Measurements from ENCODE around the gene CD300H. TPM values are rescaled to one million over a fixed set of nuclear protein-coding genes. Genes with fewer than 3 reads are reported as not detected.
"Not testable (repeated sequence)": the region's sequence is repeated elsewhere in the genome, so short reads cannot be mapped to it uniquely, and the experiment has no call there.

Gene CD300H
- total RNA-seq, 1 donor from 2014 or later = not detected

GRCh38 chr17:74584292-74585060 is 17.2 kb upstream of the CD300H start:
- no peak for DNase-seq (ENCODE audit: low read depth in 2 of 2)

- DNase-seq (ENCODE audit: low read depth in 2 of 2) = no peak
These were observed 15.3 kb upstream of the CD300H start for GRCh38 chr17:74582633-74583032.

GRCh38 chr17:74579900-74580299 is 12.6 kb upstream of the CD300H start:
- DNase-seq (ENCODE audit: low read depth in 2 of 2) = no peak

GRCh38 chr17:74578979-74579378 is 11.7 kb upstream of the CD300H start:
- DNase-seq (ENCODE audit: low read depth in 2 of 2) = no peak

GRCh38 chr17:74574489-74575142 is 7.3 kb upstream of the CD300H start:
- DNase-seq (ENCODE audit: low read depth in 2 of 2) = no peak

- not testable (repeated sequence) for DNase-seq (ENCODE audit: low read depth in 2 of 2)
These were observed 6.3 kb upstream of the CD300H start for GRCh38 chr17:74573635-74574034.

GRCh38 chr17:74573169-74573568 is 5.9 kb upstream of the CD300H start:
- no peak for DNase-seq (ENCODE audit: low read depth in 2 of 2)

GRCh38 chr17:74571621-74572270 is 4.4 kb upstream of the CD300H start:
- DNase-seq (ENCODE audit: low read depth in 2 of 2) = no peak

- DNase-seq (ENCODE audit: low read depth in 2 of 2) = peak in 1 of 2 donors; percentile 8
These were observed 2.0 kb upstream of the CD300H start for GRCh38 chr17:74569020-74570003.

- DNase-seq (ENCODE audit: low read depth in 2 of 2) = no peak
These were observed 981 bp upstream of the CD300H start for GRCh38 chr17:74568106-74568873.

GRCh38 chr17:74566132-74566753 is 1.1 kb downstream of the CD300H start:
- DNase-seq (ENCODE audit: low read depth in 2 of 2) = peak; percentile 8 to 29

- DNase-seq (ENCODE audit: low read depth in 2 of 2) = no peak
These were observed 2.2 kb downstream of the CD300H start for GRCh38 chr17:74565126-74565525.

- DNase-seq (ENCODE audit: low read depth in 2 of 2) = no peak
These were observed 4.0 kb downstream of the CD300H start for GRCh38 chr17:74563358-74563757.

- no peak for DNase-seq (ENCODE audit: low read depth in 2 of 2)
These were observed 5.7 kb downstream of the CD300H start for GRCh38 chr17:74561586-74561985.

GRCh38 chr17:74558882-74559519 is 8.3 kb downstream of the CD300H start:
- DNase-seq (ENCODE audit: low read depth in 2 of 2) = no peak

- not testable (repeated sequence) for DNase-seq (ENCODE audit: low read depth in 2 of 2)
These were observed 8.9 kb downstream of the CD300H start for GRCh38 chr17:74558402-74558801.

GRCh38 chr17:74555427-74555940 is 11.8 kb downstream of the CD300H start:
- no peak for DNase-seq (ENCODE audit: low read depth in 2 of 2)

GRCh38 chr17:74554909-74555308 is 12.4 kb downstream of the CD300H start:
- no peak for DNase-seq (ENCODE audit: low read depth in 2 of 2)

GRCh38 chr17:74552037-74552436 is 15.3 kb downstream of the CD300H start:
- no peak for DNase-seq (ENCODE audit: low read depth in 2 of 2)

Measured in lung microvascular endothelial cell (primary cell).